Endothelial cell (in vitro differentiated cells): Measurements from ENCODE around the gene MAPK8IP1. TPM values are rescaled to one million over a fixed set of nuclear protein-coding genes. Genes with fewer than 3 reads are reported as not detected.

Experiments used
- DNase-seq: peaks from one replicate; pipeline ENCODE4 v3.0.0; 2021; ENCODE audit warnings: low spot score
- H3K27ac Mint-ChIP-seq: one replicate; pipeline ENCODE4 v1.8.0; 2021; ENCODE audit warnings: mixed read lengths, inconsistent platforms; ENCODE audit not compliant: unreplicated experiment
- H3K27me3 Mint-ChIP-seq: one replicate; pipeline ENCODE4 v1.8.0; 2021; ENCODE audit warnings: mild to moderate bottlenecking, moderate library complexity, mixed read lengths, inconsistent platforms; ENCODE audit not compliant: unreplicated experiment
- H3K36me3 Mint-ChIP-seq: one replicate; pipeline ENCODE4 v1.8.0; 2021; ENCODE audit warnings: mild to moderate bottlenecking, low read depth, mixed read lengths, inconsistent platforms; ENCODE audit not compliant: unreplicated experiment
- H3K4me1 Mint-ChIP-seq: one replicate; pipeline ENCODE4 v1.8.0; 2021; ENCODE audit warnings: mild to moderate bottlenecking, mixed read lengths, inconsistent platforms; ENCODE audit not compliant: unreplicated experiment
- H3K4me3 Mint-ChIP-seq: one replicate; pipeline ENCODE4 v1.8.0; 2021; ENCODE audit warnings: mild to moderate bottlenecking, mixed read lengths, inconsistent platforms; ENCODE audit not compliant: unreplicated experiment
- H3K9me3 Mint-ChIP-seq: one replicate; pipeline ENCODE4 v1.8.0; 2021; ENCODE audit warnings: mixed read lengths, inconsistent platforms; ENCODE audit not compliant: unreplicated experiment
- total RNA-seq: library from RNA; stranded (reverse); fragmentation: NEBNext Ultra II Directional; extraction: Animal tissue kit (Norgen Biotek cat#: 25700); gene quantifications from one replicate; pipeline ENCODE4 v1.2.1, GENCODE V29; 2021; ENCODE audit not compliant: unreplicated experiment
- TF ChIP-seq, protein P1 (sequence below): fragments of 200-600 bp; sonication (generic); IDR thresholded peaks from one replicate; pipeline ENCODE4 v1.5.0; 2021; ENCODE audit warnings: antibody characterized with exemption; ENCODE audit not compliant: unreplicated experiment

Gene MAPK8IP1
- total RNA-seq, 1 donor from 2014 or later, result 3.7 TPM

DNA sequence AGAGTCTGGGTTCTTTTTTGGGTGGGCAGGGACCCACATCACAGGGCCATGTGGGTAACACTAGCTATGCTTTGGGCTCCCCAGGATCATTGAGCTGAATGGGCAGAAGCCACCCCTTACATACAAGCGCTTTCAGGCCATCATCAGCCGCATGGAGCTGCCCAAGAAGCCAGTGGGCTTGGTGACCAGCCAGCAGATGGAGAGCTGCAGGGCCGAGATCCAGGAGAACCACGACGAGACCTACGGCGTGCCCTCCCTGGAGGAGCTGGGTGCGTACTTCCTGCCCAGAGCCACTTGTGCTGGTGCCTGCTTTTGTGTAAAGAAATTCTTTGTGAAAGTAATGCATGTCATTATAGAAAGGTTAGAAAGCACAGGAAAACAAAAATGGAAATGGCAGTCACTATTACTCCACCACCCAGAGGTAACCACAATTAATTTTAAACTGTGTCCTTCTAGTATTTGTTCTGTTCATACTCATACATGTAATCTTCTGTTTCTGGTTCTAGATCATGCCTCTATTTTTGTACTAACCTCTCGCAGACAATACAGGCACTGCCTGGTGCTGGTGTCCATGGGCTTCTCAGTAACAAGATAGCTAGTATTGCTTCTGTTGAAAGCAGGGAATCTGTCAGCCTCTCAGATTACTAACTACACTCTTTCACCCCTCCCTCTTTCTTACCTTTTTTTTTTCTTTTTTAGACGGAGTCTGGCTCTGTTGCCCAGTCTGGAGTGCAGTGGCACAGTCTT is 24.5 kb upstream of the MAPK8IP1 start:
- Mint-ChIP-seq H3K36me3 (peaks cover 44% of the 10 kb centered on the region), H3K27me3 (peaks cover 3% of the 10 kb centered on the region)
- TF ChIP-seq, protein P1, sequence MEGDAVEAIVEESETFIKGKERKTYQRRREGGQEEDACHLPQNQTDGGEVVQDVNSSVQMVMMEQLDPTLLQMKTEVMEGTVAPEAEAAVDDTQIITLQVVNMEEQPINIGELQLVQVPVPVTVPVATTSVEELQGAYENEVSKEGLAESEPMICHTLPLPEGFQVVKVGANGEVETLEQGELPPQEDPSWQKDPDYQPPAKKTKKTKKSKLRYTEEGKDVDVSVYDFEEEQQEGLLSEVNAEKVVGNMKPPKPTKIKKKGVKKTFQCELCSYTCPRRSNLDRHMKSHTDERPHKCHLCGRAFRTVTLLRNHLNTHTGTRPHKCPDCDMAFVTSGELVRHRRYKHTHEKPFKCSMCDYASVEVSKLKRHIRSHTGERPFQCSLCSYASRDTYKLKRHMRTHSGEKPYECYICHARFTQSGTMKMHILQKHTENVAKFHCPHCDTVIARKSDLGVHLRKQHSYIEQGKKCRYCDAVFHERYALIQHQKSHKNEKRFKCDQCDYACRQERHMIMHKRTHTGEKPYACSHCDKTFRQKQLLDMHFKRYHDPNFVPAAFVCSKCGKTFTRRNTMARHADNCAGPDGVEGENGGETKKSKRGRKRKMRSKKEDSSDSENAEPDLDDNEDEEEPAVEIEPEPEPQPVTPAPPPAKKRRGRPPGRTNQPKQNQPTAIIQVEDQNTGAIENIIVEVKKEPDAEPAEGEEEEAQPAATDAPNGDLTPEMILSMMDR, result no peak

DNA sequence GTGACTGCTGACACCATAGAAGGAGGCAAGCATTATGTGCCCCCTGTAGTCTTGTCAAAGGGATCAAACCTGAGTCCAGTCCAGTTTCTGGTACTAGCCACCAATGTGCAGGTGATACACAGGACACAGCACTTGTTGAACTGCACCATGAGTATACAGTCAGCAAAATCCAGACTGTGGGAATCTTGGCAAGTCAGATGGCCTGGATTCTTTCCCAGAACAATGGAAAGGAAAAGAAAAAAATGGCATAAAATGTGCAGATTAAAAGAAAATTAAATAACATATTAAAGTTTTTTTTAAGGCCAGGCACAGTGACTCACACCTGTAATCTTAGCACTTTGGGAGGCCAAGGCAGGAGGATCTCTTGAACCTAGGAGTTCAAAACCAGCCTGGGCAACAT is 21.4 kb upstream of the MAPK8IP1 start:
- DNase-seq, result no peak
- Mint-ChIP-seq H3K4me1 (no peaks in the 10 kb centered on the region), H3K9me3 (no peaks in the 10 kb centered on the region), H3K27me3 (peaks cover 5% of the 10 kb centered on the region), H3K4me3 (no peak overlapping the region), H3K27ac (no peak overlapping the region), H3K36me3 (peaks cover 46% of the 10 kb centered on the region)
- TF ChIP-seq, protein P1, result no peak

More for the DNA sequence above, 24.5 kb upstream of the MAPK8IP1 start:
- no peak for DNase-seq
- peaks cover 9% of the 10 kb centered on the region for H3K4me1 Mint-ChIP-seq
- H3K27ac Mint-ChIP-seq, result no peak overlapping the region
- no peak overlapping the region for H3K4me3 Mint-ChIP-seq
- H3K9me3 Mint-ChIP-seq, result no peaks in the 10 kb centered on the region

DNA sequence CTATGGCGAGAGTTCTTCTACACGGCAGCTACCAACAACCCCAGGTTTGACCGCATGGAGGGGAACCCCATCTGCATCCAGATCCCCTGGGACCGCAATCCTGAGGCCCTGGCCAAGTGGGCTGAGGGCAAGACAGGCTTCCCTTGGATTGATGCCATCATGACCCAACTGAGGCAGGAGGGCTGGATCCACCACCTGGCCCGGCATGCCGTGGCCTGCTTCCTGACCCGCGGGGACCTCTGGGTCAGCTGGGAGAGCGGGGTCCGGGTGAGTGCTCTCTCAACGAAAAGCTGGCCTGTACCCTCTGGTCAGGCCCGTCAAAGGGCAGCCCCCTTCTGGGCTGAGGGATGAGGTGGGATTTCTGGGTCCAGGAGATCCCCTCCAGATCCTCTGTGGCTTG is 15.9 kb upstream of the MAPK8IP1 start:
- H3K27ac Mint-ChIP-seq, result no peak overlapping the region

DNA sequence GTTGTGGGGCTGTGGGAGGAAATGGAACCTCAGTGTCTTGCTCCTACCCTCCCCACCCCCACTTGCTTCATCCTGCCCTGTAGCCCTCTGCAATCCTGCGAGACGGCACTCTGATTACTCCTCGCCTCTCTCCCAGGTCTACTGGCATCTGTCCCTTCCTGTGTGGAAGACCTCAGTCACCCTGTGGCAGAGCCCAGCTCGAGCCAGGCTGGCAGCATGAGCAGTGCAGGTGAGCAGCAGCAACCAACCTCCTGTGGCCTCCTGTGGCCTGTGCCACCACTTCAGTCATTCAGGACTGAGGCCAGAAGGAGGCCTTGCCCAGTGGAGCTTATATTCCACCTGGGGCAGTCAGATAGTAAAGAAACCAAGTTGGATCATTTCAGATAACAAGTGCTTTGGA is 14.7 kb upstream of the MAPK8IP1 start:
- no peak overlapping the region for H3K27ac Mint-ChIP-seq

More for the DNA sequence above, 15.9 kb upstream of the MAPK8IP1 start:
- DNase-seq, result no peak
- H3K4me1 Mint-ChIP-seq, result no peaks in the 10 kb centered on the region
- no peaks in the 10 kb centered on the region for H3K9me3 Mint-ChIP-seq
- no peak overlapping the region for H3K4me3 Mint-ChIP-seq
- H3K36me3 Mint-ChIP-seq, result peaks cover 42% of the 10 kb centered on the region
- H3K27me3 Mint-ChIP-seq, result peaks cover 3% of the 10 kb centered on the region
- TF ChIP-seq, protein P1, result no peak

DNA sequence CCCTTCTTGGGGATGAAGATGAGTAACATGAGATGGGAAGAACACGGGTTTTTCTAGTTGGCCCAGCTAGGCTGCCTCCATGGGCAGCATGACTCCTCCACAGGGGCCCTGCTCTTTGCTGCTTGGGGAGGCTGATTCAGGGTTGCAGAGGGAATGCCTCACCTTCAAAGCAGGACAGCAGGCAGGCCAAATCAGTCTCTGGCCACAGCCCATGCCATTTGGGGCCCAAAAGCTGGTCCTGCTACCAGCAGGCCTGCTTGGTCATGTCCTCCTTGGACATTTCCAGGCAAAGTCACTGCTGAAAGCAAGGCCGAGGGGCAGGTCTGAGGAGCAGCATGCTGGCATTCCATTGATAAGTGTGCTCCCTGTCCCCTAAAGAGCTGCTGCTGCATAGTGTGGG is 13.8 kb upstream of the MAPK8IP1 start:
- peaks cover 38% of the 10 kb centered on the region for H3K36me3 Mint-ChIP-seq
- H3K4me1 Mint-ChIP-seq, result peaks cover 8% of the 10 kb centered on the region
- TF ChIP-seq, protein P1, result no peak
- DNase-seq, result no peak
- H3K4me3 Mint-ChIP-seq, result no peak overlapping the region
- peaks cover under 1% of the 10 kb centered on the region for H3K27me3 Mint-ChIP-seq
- no peaks in the 10 kb centered on the region for H3K9me3 Mint-ChIP-seq
- H3K27ac Mint-ChIP-seq, result no peak overlapping the region

More for the DNA sequence above, 14.7 kb upstream of the MAPK8IP1 start:
- DNase-seq, result no peak
- Mint-ChIP-seq H3K4me3 (no peak overlapping the region), H3K27me3 (peaks cover 3% of the 10 kb centered on the region), H3K36me3 (peaks cover 37% of the 10 kb centered on the region), H3K9me3 (no peaks in the 10 kb centered on the region), H3K4me1 (no peaks in the 10 kb centered on the region)
- TF ChIP-seq, protein P1, result no peak
